HEK293 (cell line): Measurements from ENCODE around the gene R3HDM1.

ENCODE experiments used
- CTCF ChIA-PET: fragments of 350-600 bp; formaldehyde crosslinking; extraction: SDS; loops from one replicate; lab custom pipeline; 2021; ENCODE audit warnings: antibody characterized with exemption; lab: Yijun Ruan, JAX
- POLR2A ChIA-PET: fragments of 300-600 bp; formaldehyde crosslinking; extraction: SDS; loops from one replicate; lab custom pipeline; 2020; ENCODE audit warnings: antibody characterized with exemption, inconsistent platforms; lab: Yijun Ruan, JAX
- H3K27ac ChIP-seq: fragments of 200-500 bp; sonication (Bioruptor generic); 2 replicates; pipeline ENCODE4 v1.5.1; 2014; ENCODE audit warnings: low read depth, low read length, control low read depth, inconsistent platforms; ENCODE audit errors: extremely low read depth
- H3K36me3 ChIP-seq, 2 experiments: fragments of 200-500 bp in 1 of 2; sonication (Bioruptor generic) in 1 of 2; 1 replicate in 1 of 2; 2 replicates in 1 of 2; pipeline ENCODE4 v1.5.1; 2014 to 2017; ENCODE audit warnings: inconsistent platforms in 2 of 2, low read length in 2 of 2; ENCODE audit not compliant: control insufficient read depth in 2 of 2, insufficient read depth in 1 of 2
- H3K4me1 ChIP-seq: fragments of 200-500 bp; sonication (Bioruptor generic); 2 replicates; pipeline ENCODE4 v1.5.1; 2014; ENCODE audit warnings: mild to moderate bottlenecking, low read length, inconsistent platforms; ENCODE audit not compliant: control insufficient read depth, insufficient read depth
- H3K4me3 ChIP-seq: 2 replicates; pipeline ENCODE4 v1.5.1; 2011; ENCODE audit warnings: low read depth, mild to moderate bottlenecking, control low read depth, low read length, moderate library complexity
- H3K9me3 ChIP-seq: fragments of 200-500 bp; sonication (Bioruptor generic); 2 replicates; pipeline ENCODE4 v1.5.1; 2014; ENCODE audit warnings: low read depth, low read length, inconsistent platforms; ENCODE audit not compliant: control insufficient read depth, insufficient read depth
- GLI4 ChIP-seq: fragments of 450-650 bp; formaldehyde crosslinking; IDR thresholded peaks from 2 replicates; pipeline ENCODE4 v1.5.1; 2016; ENCODE audit warnings: missing biosample characterization, missing genetic modification characterization
- GLIS2 ChIP-seq: fragments of 450-650 bp; formaldehyde crosslinking; IDR thresholded peaks from 2 replicates; pipeline ENCODE4 v1.5.1; 2016; ENCODE audit warnings: missing biosample characterization, missing genetic modification characterization
- HOXD13 ChIP-seq: sonication (generic); formaldehyde crosslinking; IDR thresholded peaks from 2 replicates; pipeline ENCODE4 v1.8.0; 2022; ENCODE audit warnings: missing genetic modification reagents, borderline replicate concordance
- TRIM28 ChIP-seq: IDR thresholded peaks from 2 replicates; pipeline ENCODE4 v1.6.1; 2011; ENCODE audit warnings: low read length, control low read depth, borderline replicate concordance
- YY2 ChIP-seq: fragments of 450-650 bp; formaldehyde crosslinking; IDR thresholded peaks from 2 replicates; pipeline ENCODE4 v1.5.1; 2016; ENCODE audit warnings: missing biosample characterization, missing genetic modification characterization
- ZBTB48 ChIP-seq: fragments of 450-650 bp; formaldehyde crosslinking; IDR thresholded peaks from 2 replicates; pipeline ENCODE4 v1.5.1; 2016; ENCODE audit warnings: missing biosample characterization, missing genetic modification characterization
- ZFP37 ChIP-seq: fragments of 450-650 bp; formaldehyde crosslinking; IDR thresholded peaks from 2 replicates; pipeline ENCODE4 v1.5.1; 2016; ENCODE audit warnings: missing biosample characterization, missing genetic modification characterization
- ZNF10 ChIP-seq: fragments of 450-650 bp; formaldehyde crosslinking; IDR thresholded peaks from 2 replicates; pipeline ENCODE4 v1.5.1; 2017; ENCODE audit warnings: missing biosample characterization, missing genetic modification characterization
- ZNF184 ChIP-seq: fragments of 450-650 bp; IDR thresholded peaks from 2 replicates; pipeline ENCODE4 v1.5.1; 2018; ENCODE audit warnings: missing biosample characterization, mild to moderate bottlenecking, missing genetic modification characterization
- ZNF239 ChIP-seq: fragments of 450-650 bp; formaldehyde crosslinking; IDR thresholded peaks from 2 replicates; pipeline ENCODE4 v1.5.1; 2016; ENCODE audit warnings: missing biosample characterization, missing genetic modification characterization
- ZNF341 ChIP-seq: fragments of 450-650 bp; formaldehyde crosslinking; IDR thresholded peaks from 2 replicates; pipeline ENCODE4; 2016; ENCODE audit warnings: low read depth, missing biosample characterization, missing genetic modification characterization
- ZNF398 ChIP-seq: fragments of 450-650 bp; formaldehyde crosslinking; IDR thresholded peaks from 2 replicates; pipeline ENCODE4 v1.5.1; 2017; ENCODE audit warnings: missing biosample characterization, missing genetic modification characterization
- ZNF433 ChIP-seq: fragments of 450-650 bp; formaldehyde crosslinking; IDR thresholded peaks from 2 replicates; pipeline ENCODE4 v1.5.1; 2016; ENCODE audit warnings: missing biosample characterization, missing genetic modification characterization, low read depth
- ZNF518A ChIP-seq: fragments of 450-650 bp; formaldehyde crosslinking; conservative IDR thresholded peaks from 2 replicates; pipeline ENCODE4 v1.5.1; 2016; ENCODE audit warnings: low read depth, missing biosample characterization, missing genetic modification characterization
- ZNF571 ChIP-seq: fragments of 450-650 bp; formaldehyde crosslinking; IDR thresholded peaks from 2 replicates; pipeline ENCODE4 v1.5.0; 2017; ENCODE audit warnings: missing biosample characterization, missing genetic modification characterization
- ZNF585B ChIP-seq: fragments of 450-650 bp; formaldehyde crosslinking; IDR thresholded peaks from 2 replicates; pipeline ENCODE4 v1.5.1; 2016; ENCODE audit warnings: missing biosample characterization, missing genetic modification characterization
- ZNF830 ChIP-seq: fragments of 450-650 bp; IDR thresholded peaks from 2 replicates; pipeline ENCODE4 v1.5.0; 2018; ENCODE audit warnings: missing biosample characterization, missing genetic modification characterization, low read depth, mild to moderate bottlenecking, moderate library complexity
- TF ChIP-seq, protein P1 (sequence below): fragments of 450-650 bp; formaldehyde crosslinking; optimal IDR thresholded peaks from 2 replicates; pipeline ENCODE3; 2016; ENCODE audit warnings: missing biosample characterization, mild to moderate bottlenecking, missing genetic modification characterization
- TF ChIP-seq, protein P2 (sequence below): fragments of 450-650 bp; formaldehyde crosslinking; IDR thresholded peaks from 2 replicates; pipeline ENCODE4 v1.5.1; 2016; ENCODE audit warnings: missing biosample characterization, missing genetic modification characterization, low read depth
- TF ChIP-seq, protein P3 (sequence below): fragments of 450-650 bp; formaldehyde crosslinking; IDR thresholded peaks from 2 replicates; pipeline ENCODE4 v1.5.1; 2016; ENCODE audit warnings: missing biosample characterization, missing genetic modification characterization, low read depth

R3HDM1 gene

GRCh38 chr2:135512099-135512498 lies 19.2 kb upstream of the R3HDM1 start (continued):
- TF ChIP-seq ZNF571 (tag by site-specific recombination) (no peak), ZNF184 (tag by site-specific recombination) (no peak)
- TF ChIP-seq, all 188 proteins: peak for 0

DNA sequence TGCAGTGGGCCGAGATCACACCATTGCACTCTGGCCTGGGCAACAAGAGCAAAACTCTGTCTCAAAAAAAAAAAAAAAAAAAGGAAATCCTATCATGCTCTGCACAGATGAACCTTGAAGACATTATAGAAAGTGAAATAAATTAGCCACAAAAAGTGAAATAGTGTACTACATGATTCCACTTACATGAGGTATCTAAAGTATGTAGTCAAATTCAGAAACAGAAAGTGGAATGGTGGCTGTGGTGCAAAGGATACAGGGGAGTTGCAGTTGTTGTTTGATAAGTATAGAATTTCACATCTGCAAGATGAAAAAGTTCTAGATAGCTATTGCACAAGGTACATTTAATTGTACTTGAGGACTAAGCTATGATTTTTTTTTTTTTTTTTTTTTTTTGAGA lies 5.5 kb upstream of the R3HDM1 start:
- H3K4me1 ChIP-seq, result no peaks in the 10 kb centered on the region
- CTCF ChIA-PET, result no interaction called here
- no peak overlapping the region for H3K27ac ChIP-seq
- H3K9me3 ChIP-seq, result no peaks in the 10 kb centered on the region
- POLR2A ChIA-PET, result no interaction called here
- H3K36me3 ChIP-seq, result peaks cover 9 to 13% of the 10 kb centered on the region in 2 experiments
- H3K4me3 ChIP-seq, result no peak overlapping the region
- TF ChIP-seq HOXD13 (CRISPR knock-in tag) (no peak), ZNF341 (tag by site-specific recombination) (no peak), TRIM28 (no peak), ZNF398 (tag by site-specific recombination) (no peak), ZNF10 (tag by site-specific recombination) (no peak), GLIS2 (tag by site-specific recombination) (no peak), ZFP37 (tag by site-specific recombination) (no peak), YY2 (tag by site-specific recombination) (no peak), ZNF433 (tag by site-specific recombination) (no peak), GLI4 (tag by site-specific recombination) (no peak), ZNF830 (tag by site-specific recombination) (no peak), ZNF239 (no peak), ZBTB48 (tag by site-specific recombination) (no peak), ZNF585B (tag by site-specific recombination) (no peak)
- TF ChIP-seq, protein P1, sequence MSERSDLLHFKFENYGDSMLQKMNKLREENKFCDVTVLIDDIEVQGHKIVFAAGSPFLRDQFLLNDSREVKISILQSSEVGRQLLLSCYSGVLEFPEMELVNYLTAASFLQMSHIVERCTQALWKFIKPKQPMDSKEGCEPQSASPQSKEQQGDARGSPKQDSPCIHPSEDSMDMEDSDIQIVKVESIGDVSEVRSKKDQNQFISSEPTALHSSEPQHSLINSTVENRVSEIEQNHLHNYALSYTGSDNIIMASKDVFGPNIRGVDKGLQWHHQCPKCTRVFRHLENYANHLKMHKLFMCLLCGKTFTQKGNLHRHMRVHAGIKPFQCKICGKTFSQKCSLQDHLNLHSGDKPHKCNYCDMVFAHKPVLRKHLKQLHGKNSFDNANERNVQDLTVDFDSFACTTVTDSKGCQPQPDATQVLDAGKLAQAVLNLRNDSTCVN (tag by site-specific recombination), result no peak
- TF ChIP-seq, protein P2, sequence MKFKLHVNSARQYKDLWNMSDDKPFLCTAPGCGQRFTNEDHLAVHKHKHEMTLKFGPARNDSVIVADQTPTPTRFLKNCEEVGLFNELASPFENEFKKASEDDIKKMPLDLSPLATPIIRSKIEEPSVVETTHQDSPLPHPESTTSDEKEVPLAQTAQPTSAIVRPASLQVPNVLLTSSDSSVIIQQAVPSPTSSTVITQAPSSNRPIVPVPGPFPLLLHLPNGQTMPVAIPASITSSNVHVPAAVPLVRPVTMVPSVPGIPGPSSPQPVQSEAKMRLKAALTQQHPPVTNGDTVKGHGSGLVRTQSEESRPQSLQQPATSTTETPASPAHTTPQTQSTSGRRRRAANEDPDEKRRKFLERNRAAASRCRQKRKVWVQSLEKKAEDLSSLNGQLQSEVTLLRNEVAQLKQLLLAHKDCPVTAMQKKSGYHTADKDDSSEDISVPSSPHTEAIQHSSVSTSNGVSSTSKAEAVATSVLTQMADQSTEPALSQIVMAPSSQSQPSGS, result no peak

DNA sequence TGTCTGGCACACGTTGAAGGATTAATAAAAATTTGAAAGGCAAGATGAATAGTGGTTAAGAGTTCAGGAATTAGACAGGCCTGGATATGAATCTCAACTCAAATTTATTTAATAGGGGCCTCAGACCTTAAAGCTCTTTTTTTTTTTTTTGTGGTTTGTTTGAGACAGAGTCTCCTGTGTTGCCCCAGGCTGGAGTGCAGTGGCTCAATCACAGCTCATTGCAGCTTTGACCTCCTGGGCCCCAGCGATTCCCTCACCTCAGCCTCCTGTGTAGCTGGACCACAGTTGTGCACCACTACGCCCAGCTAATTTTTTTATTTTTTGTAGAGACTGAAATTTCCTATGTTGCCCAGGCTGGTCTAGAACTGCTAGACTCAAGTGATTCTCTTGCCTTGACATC lies 3.3 kb upstream of the R3HDM1 start:
- Histone ChIP-seq H3K9me3 (no peaks in the 10 kb centered on the region), H3K36me3 (peaks cover 0 to 7% of the 10 kb centered on the region in 2 experiments; a peak in 2 of 3 replicates), H3K4me3 (no peak overlapping the region), H3K4me1 (no peaks in the 10 kb centered on the region), H3K27ac (no peak overlapping the region)
- TF ChIP-seq ZNF518A, result no peak
- TF ChIP-seq, protein P3, sequence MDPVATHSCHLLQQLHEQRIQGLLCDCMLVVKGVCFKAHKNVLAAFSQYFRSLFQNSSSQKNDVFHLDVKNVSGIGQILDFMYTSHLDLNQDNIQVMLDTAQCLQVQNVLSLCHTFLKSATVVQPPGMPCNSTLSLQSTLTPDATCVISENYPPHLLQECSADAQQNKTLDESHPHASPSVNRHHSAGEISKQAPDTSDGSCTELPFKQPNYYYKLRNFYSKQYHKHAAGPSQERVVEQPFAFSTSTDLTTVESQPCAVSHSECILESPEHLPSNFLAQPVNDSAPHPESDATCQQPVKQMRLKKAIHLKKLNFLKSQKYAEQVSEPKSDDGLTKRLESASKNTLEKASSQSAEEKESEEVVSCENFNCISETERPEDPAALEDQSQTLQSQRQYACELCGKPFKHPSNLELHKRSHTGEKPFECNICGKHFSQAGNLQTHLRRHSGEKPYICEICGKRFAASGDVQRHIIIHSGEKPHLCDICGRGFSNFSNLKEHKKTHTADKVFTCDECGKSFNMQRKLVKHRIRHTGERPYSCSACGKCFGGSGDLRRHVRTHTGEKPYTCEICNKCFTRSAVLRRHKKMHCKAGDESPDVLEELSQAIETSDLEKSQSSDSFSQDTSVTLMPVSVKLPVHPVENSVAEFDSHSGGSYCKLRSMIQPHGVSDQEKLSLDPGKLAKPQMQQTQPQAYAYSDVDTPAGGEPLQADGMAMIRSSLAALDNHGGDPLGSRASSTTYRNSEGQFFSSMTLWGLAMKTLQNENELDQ (tag by site-specific recombination), result no peak
- CTCF ChIA-PET, result no interaction called here
- POLR2A ChIA-PET, result no interaction called here
